Erythroblast (primary cell): ENCODE results near the gene LTF.
"Not testable (repeated sequence)": the region's sequence is repeated elsewhere in the genome, so short reads cannot be mapped to it uniquely, and the experiment has no call there.

Source experiments
- DNase-seq, 2 experiments: peaks; one replicate each; lab custom pipeline; 2025; lab: John Stamatoyannopoulos, UW
- GATA1 ChIP-seq: IDR thresholded peaks from 2 replicates; pipeline ENCODE4 v1.6.1; 2011; ENCODE audit warnings: low read depth, mild to moderate bottlenecking, control low read depth, low read length, moderate library complexity
- POLR2A ChIP-seq: IDR thresholded peaks from 2 replicates; pipeline ENCODE4 v1.6.1; 2011; ENCODE audit warnings: mild to moderate bottlenecking, low read length

LTF gene

GRCh38 chr3:46449755-46450552 is 14.8 kb downstream of the LTF start:
- TF ChIP-seq GATA1 = no peak
- TF ChIP-seq POLR2A = no peak
- DNase-seq = peak; percentile 19 to 53

- no peak for DNase-seq
- TF ChIP-seq POLR2A (no peak), GATA1 (no peak)
These were observed 16.0 kb downstream of the LTF start for GRCh38 chr3:46448721-46449120.

GRCh38 chr3:46447228-46447985 is 17.3 kb downstream of the LTF start:
- no peak for TF ChIP-seq POLR2A
- no peak for TF ChIP-seq GATA1
- no peak for DNase-seq

- TF ChIP-seq POLR2A (no peak), GATA1 (no peak)
- DNase-seq = no peak
These were observed 21.9 kb downstream of the LTF start for GRCh38 chr3:46442576-46443530.

GRCh38 chr3:46440531-46441294 is 24.0 kb downstream of the LTF start:
- TF ChIP-seq POLR2A = no peak
- TF ChIP-seq GATA1 = no peak
- DNase-seq = no peak

GRCh38 chr3:46438831-46439230 is 25.9 kb downstream of the LTF start:
- DNase-seq = no peak
- no peak for TF ChIP-seq POLR2A
- no peak for TF ChIP-seq GATA1

- DNase-seq = peak; percentile 33 to 43
- no peak for TF ChIP-seq POLR2A
- no peak for TF ChIP-seq GATA1
These were observed 29.5 kb downstream of the LTF start for GRCh38 chr3:46435081-46435726.

GRCh38 chr3:46433841-46434240 is 30.9 kb downstream of the LTF start:
- TF ChIP-seq POLR2A = no peak
- TF ChIP-seq GATA1 = no peak
- DNase-seq = peak; percentile 24 to 45

- DNase-seq = peak; percentile 90 to 98
These were observed 31.6 kb downstream of the LTF start for GRCh38 chr3:46433118-46433517.

GRCh38 chr3:46431905-46432304 is 32.8 kb downstream of the LTF start:
- DNase-seq = peak; percentile 41 to 48

More at GRCh38 chr3:46433118-46433517, 31.6 kb downstream of the LTF start:
- TF ChIP-seq GATA1 (peak; percentile 87), POLR2A (peak; percentile 52)

GRCh38 chr3:46430879-46431278 is 33.8 kb downstream of the LTF start:
- DNase-seq = not testable (repeated sequence)

- no peak for DNase-seq
- no peak for TF ChIP-seq POLR2A
- no peak for TF ChIP-seq GATA1
These were observed 35.0 kb downstream of the LTF start for GRCh38 chr3:46429671-46430070.

- no peak for DNase-seq
- no peak for TF ChIP-seq GATA1
These were observed 35.5 kb downstream of the LTF start for GRCh38 chr3:46429250-46429649.
